ENCODE results near the gene UBE2E3. TPM values are rescaled to one million over a fixed set of nuclear protein-coding genes. Genes with fewer than 3 reads are reported as not detected.

The UBE2E3 gene
- total RNA-seq, 4 donors from 2014 or later, result 23.6 to 65.4 (median 49.0) TPM

GRCh38 chr2:181106229-181106628, 125.8 kb downstream of the UBE2E3 start:
- Histone ChIP-seq H3K36me3 (no peaks in the 10 kb centered on the region), H3K27ac (no peak overlapping the region), H3K9me3 (no peaks in the 10 kb centered on the region), H3K27me3 (no peaks in the 10 kb centered on the region), H3K4me1 (peaks cover 7 to 23% (median 7%) of the 10 kb centered on the region in 3 donors), H3K4me3 (no peak overlapping the region)
- TF ChIP-seq, protein P1, sequence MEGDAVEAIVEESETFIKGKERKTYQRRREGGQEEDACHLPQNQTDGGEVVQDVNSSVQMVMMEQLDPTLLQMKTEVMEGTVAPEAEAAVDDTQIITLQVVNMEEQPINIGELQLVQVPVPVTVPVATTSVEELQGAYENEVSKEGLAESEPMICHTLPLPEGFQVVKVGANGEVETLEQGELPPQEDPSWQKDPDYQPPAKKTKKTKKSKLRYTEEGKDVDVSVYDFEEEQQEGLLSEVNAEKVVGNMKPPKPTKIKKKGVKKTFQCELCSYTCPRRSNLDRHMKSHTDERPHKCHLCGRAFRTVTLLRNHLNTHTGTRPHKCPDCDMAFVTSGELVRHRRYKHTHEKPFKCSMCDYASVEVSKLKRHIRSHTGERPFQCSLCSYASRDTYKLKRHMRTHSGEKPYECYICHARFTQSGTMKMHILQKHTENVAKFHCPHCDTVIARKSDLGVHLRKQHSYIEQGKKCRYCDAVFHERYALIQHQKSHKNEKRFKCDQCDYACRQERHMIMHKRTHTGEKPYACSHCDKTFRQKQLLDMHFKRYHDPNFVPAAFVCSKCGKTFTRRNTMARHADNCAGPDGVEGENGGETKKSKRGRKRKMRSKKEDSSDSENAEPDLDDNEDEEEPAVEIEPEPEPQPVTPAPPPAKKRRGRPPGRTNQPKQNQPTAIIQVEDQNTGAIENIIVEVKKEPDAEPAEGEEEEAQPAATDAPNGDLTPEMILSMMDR (IDR thresholded peaks at IDR 0.05), result no peak
- no peak for TF ChIP-seq POLR2A (IDR thresholded peaks at IDR 0.05)
- intact Hi-C loops (cut with DNase I), result no loop called here
- no peak for DNase-seq
- 52% methylated on average over 2 of the region's 2 CpGs for WGBS, 2 donors

- DNase-seq, result no peak
- 44 to 59% methylated on average over 2 of the region's 2 CpGs for WGBS, 2 donors
- no peaks in the 10 kb centered on the region for H3K36me3 ChIP-seq
- H3K27me3 ChIP-seq, result no peaks in the 10 kb centered on the region
- no peak overlapping the region for H3K27ac ChIP-seq
- intact Hi-C loops (cut with DNase I), result no loop called here
- no peak for TF ChIP-seq POLR2A (IDR thresholded peaks at IDR 0.05)
- TF ChIP-seq, protein P1 (IDR thresholded peaks at IDR 0.05), result no peak
- H3K9me3 ChIP-seq, result no peaks in the 10 kb centered on the region
- H3K4me1 ChIP-seq, result peaks cover 7 to 23% (median 7%) of the 10 kb centered on the region in 3 donors
- H3K4me3 ChIP-seq, result no peak overlapping the region
These were observed 126.6 kb downstream of the UBE2E3 start for GRCh38 chr2:181106789-181107627.

DNA sequence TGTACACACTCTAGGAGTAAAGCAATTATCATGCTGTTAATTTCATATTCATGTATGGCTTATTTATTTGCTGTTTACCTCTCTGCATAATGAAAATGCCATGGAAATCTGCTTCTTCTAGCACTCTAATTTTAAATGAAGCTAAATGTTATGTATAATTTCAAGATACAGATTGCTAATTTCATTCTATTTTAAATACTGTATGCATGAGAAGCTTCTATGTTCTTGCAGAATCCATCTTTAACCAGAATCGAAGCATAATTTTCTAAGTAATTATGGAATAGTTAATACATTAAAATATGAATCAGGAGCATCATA, 127.2 kb downstream of the UBE2E3 start:
- Histone ChIP-seq H3K9me3 (no peaks in the 10 kb centered on the region), H3K27ac (no peak overlapping the region), H3K4me1 (peaks cover 7 to 23% (median 7%) of the 10 kb centered on the region in 3 donors), H3K36me3 (no peaks in the 10 kb centered on the region), H3K4me3 (no peak overlapping the region), H3K27me3 (no peaks in the 10 kb centered on the region)
- WGBS, 2 donors, result 93 to 94% methylated on average over 1 of the region's 1 CpG
- DNase-seq, result no peak
- intact Hi-C loops (cut with DNase I), result no loop called here
- TF ChIP-seq POLR2A (IDR thresholded peaks at IDR 0.05), result no peak
- TF ChIP-seq, protein P1 (IDR thresholded peaks at IDR 0.05), result no peak

- H3K4me3 ChIP-seq, result no peak overlapping the region
- peaks cover 3 to 15% (median 7%) of the 10 kb centered on the region in 3 donors for H3K4me1 ChIP-seq
- no peaks in the 10 kb centered on the region for H3K27me3 ChIP-seq
- no peak overlapping the region for H3K27ac ChIP-seq
- no peaks in the 10 kb centered on the region for H3K36me3 ChIP-seq
- 75 to 77% methylated on average over 2 of the region's 2 CpGs for WGBS, 2 donors
- TF ChIP-seq, protein P1 (IDR thresholded peaks at IDR 0.05), result no peak
- no peak for TF ChIP-seq POLR2A (IDR thresholded peaks at IDR 0.05)
- no peak for DNase-seq
- H3K9me3 ChIP-seq, result no peaks in the 10 kb centered on the region
- intact Hi-C loops (cut with DNase I), result no loop called here
These were observed 130.7 kb downstream of the UBE2E3 start for GRCh38 chr2:181111059-181111458.

DNA sequence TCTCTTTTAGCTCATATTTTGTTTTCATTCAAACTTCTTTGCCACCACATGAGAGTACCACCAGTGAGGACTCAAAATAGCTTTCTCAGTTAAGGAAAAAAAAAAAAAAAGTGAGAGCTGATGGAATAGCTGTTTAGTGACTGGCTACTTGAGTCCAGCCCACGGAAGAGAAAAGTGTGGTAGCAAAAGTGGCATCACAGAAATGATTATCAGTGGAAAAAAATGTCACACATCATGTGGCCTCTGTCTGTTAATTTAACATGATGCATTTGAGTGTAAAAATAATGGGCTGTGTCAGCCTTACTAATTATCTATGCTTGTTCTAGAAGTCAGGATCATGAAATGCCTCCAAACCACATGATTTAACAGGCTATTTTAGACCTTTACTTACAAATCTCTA, 132.5 kb downstream of the UBE2E3 start:
- WGBS, 2 donors, result 62 to 91% methylated on average over 1 of the region's 1 CpG
- intact Hi-C loops (cut with DNase I), result no loop called here
- H3K4me3 ChIP-seq, result no peak overlapping the region
- H3K27ac ChIP-seq, result no peak overlapping the region
- DNase-seq, result no peak
- no peaks in the 10 kb centered on the region for H3K27me3 ChIP-seq
- H3K9me3 ChIP-seq, result no peaks in the 10 kb centered on the region
- H3K36me3 ChIP-seq, result no peaks in the 10 kb centered on the region
- no peaks in the 10 kb centered on the region for H3K4me1 ChIP-seq
- TF ChIP-seq, protein P1 (IDR thresholded peaks at IDR 0.05), result no peak
- TF ChIP-seq POLR2A (IDR thresholded peaks at IDR 0.05), result no peak

All from esophagus squamous epithelium (tissue), 5 donors.